MM.1S (cell line): Measurements from ENCODE around the gene TBX18.

Source experiments
- CTCF ChIP-seq: fragments of 300-600 bp; sonication (generic); IDR thresholded peaks from 2 replicates; pipeline ENCODE4 v1.5.1; 2016; ENCODE audit warnings: antibody characterized with exemption, low read length, mixed read lengths
- EZH2 ChIP-seq: fragments of 300-600 bp; sonication (generic); optimal IDR thresholded peaks from 2 replicates; pipeline ENCODE3; 2017; ENCODE audit warnings: low read depth, mild to moderate bottlenecking, antibody characterized with exemption, low read length, mixed read lengths
- EZH2phosphoT487 ChIP-seq: fragments of 300-600 bp; sonication (generic); IDR thresholded peaks from 2 replicates; pipeline ENCODE4 v1.6.1; 2018; ENCODE audit warnings: antibody characterized with exemption, low read length

- TF ChIP-seq CTCF (no peak), EZH2 (no peak), EZH2phosphoT487 (no peak)
Observed at GRCh38 chr6:84696166-84696565, 68.2 kb downstream of the TBX18 start.
